HG03439 (cell line): Measurements from ENCODE around the gene RNU5B-1.
"Not testable (repeated sequence)": the region's sequence is repeated elsewhere in the genome, so short reads cannot be mapped to it uniquely, and the experiment has no call there.

ENCODE experiments used
- ATAC-seq: cut with Tn5 transposase; IDR thresholded peaks from one replicate; pipeline ENCODE4 v1.9.1; 2021; ENCODE audit warnings: mild to moderate bottlenecking, moderate library complexity; ENCODE audit not compliant: unreplicated experiment

Gene RNU5B-1

GRCh38 chr15:65339920-65340319, 35.4 kb downstream of the RNU5B-1 start:
- ATAC-seq = no peak

- no peak for ATAC-seq
Observed at GRCh38 chr15:65342493-65342892, 38.0 kb downstream of the RNU5B-1 start.

- no peak for ATAC-seq
Observed at GRCh38 chr15:65343374-65343981, 39.0 kb downstream of the RNU5B-1 start.

- ATAC-seq = no peak
Observed at GRCh38 chr15:65344214-65344913, 39.9 kb downstream of the RNU5B-1 start.

- no peak for ATAC-seq
Observed at GRCh38 chr15:65344914-65345275, 40.4 kb downstream of the RNU5B-1 start.

GRCh38 chr15:65346856-65347598, 42.5 kb downstream of the RNU5B-1 start:
- no peak for ATAC-seq

GRCh38 chr15:65347756-65348155, 43.3 kb downstream of the RNU5B-1 start:
- ATAC-seq = not testable (repeated sequence)

GRCh38 chr15:65349338-65349737, 44.9 kb downstream of the RNU5B-1 start:
- no peak for ATAC-seq

- ATAC-seq = not testable (repeated sequence)
Observed at GRCh38 chr15:65351972-65352371, 47.5 kb downstream of the RNU5B-1 start.
